ENCODE results near the gene ZNF649.

DNA sequence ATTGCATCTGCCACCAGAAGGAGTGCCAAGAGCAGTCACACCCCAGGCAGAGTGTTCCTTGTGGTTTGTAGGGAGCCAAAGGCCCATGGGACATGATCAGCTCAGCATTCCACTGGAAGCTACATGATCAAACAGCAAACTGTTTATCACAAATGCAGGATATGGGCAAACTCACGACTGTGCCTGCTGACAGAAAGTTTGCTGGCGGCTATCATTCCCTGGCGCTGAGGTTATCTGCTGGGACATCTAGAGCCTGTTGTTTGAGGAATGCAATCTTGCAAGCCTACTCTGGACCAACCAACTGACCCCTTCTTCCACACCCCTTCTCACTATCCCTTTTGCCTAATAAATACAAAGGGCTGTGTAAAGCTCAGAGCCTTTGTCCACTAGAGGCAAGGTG lies 14.8 kb upstream of the ZNF649 start:
- TF ChIP-seq, protein P1, sequence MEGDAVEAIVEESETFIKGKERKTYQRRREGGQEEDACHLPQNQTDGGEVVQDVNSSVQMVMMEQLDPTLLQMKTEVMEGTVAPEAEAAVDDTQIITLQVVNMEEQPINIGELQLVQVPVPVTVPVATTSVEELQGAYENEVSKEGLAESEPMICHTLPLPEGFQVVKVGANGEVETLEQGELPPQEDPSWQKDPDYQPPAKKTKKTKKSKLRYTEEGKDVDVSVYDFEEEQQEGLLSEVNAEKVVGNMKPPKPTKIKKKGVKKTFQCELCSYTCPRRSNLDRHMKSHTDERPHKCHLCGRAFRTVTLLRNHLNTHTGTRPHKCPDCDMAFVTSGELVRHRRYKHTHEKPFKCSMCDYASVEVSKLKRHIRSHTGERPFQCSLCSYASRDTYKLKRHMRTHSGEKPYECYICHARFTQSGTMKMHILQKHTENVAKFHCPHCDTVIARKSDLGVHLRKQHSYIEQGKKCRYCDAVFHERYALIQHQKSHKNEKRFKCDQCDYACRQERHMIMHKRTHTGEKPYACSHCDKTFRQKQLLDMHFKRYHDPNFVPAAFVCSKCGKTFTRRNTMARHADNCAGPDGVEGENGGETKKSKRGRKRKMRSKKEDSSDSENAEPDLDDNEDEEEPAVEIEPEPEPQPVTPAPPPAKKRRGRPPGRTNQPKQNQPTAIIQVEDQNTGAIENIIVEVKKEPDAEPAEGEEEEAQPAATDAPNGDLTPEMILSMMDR (IDR thresholded peaks at IDR 0.05), result no peak
- TF ChIP-seq POLR2AphosphoS5 (IDR thresholded peaks at IDR 0.05) (no peak), POLR2A (IDR thresholded peaks at IDR 0.05) (no peak)

Data from suprapubic skin (tissue), 4 donors.